GM12878 (cell line): ENCODE data around the gene GLS. TPM values are rescaled to one million over a fixed set of nuclear protein-coding genes. Genes with fewer than 3 reads are reported as not detected.
A peak's percentile ranks its signal among the peaks of the same experiment; 100 is the strongest.

Experiments used
- ATAC-seq: fragments of 200-7000 bp; cut with Tn5 transposase; 3 replicates; pipeline ENCODE4 v1.9.1; 2020; ENCODE audit warnings: mild to moderate bottlenecking, moderate library complexity
- BruUV-seq: library from RNA; stranded (reverse); fragments of 400-500 nt; replicated peaks from 2 replicates; lab custom pipeline; 2021; lab: Mats Ljungman, UMichigan
- CTCF ChIA-PET: fragments of 300-600 bp; sonication (Branson Sonifier 250); formaldehyde crosslinking; extraction: SDS; loops from one replicate; lab custom pipeline; 2021; ENCODE audit warnings: inconsistent platforms; lab: Yijun Ruan, JAX
- POLR2A ChIA-PET: fragments of 350-600 bp; formaldehyde crosslinking; extraction: SDS; loops from one replicate; lab custom pipeline; 2021; ENCODE audit warnings: inconsistent platforms; lab: Charles Lee
- RAD21 ChIA-PET: fragments of 300-600 bp; sonication (Branson Sonifier 250); formaldehyde crosslinking; loops from one replicate; lab custom pipeline; 2023; ENCODE audit warnings: antibody characterized with exemption; ENCODE audit not compliant: unreplicated experiment; lab: Charles Lee
- SMC1A ChIA-PET: fragments of 300-600 bp; sonication (Branson Sonifier 250); formaldehyde crosslinking; loops from one replicate; lab custom pipeline; 2023; ENCODE audit not compliant: unreplicated experiment, uncharacterized antibody; lab: Charles Lee
- DNase-seq: peaks from one replicate; pipeline ENCODE4 v3.0.0-alpha.2; 2011; ENCODE audit warnings: low read depth, low spot score
- FAIRE-seq: peaks from 3 replicates; lab custom pipeline; 2011; peaks lifted over from hg19 to GRCh38; lab: Jason Lieb, UNC
- H2AFZ ChIP-seq: 2 replicates; pipeline ENCODE4 v1.6.0; 2011; ENCODE audit warnings: low read depth, low read length, control low read depth; ENCODE audit not compliant: control insufficient read depth
- H3K27ac ChIP-seq: 2 replicates; pipeline ENCODE4 v1.5.1; 2011; ENCODE audit warnings: control low read depth; ENCODE audit not compliant: control insufficient read depth, insufficient read depth
- H3K27me3 ChIP-seq, 2 experiments: replicated peaks in 1 of 2; 2 replicates each; pipeline versions ENCODE4 v1.6.0 to v1.6.1; 2011; ENCODE audit warnings: low read length in 1 of 2; ENCODE audit not compliant: control insufficient read depth in 2 of 2, insufficient read depth in 2 of 2
- H3K36me3 ChIP-seq, 2 experiments: 2 replicates each; pipeline ENCODE4 v1.5.1; 2011; ENCODE audit warnings: low read length in 1 of 2; ENCODE audit not compliant: control insufficient read depth in 2 of 2, insufficient read depth in 2 of 2
- H3K4me1 ChIP-seq: 2 replicates; pipeline ENCODE4 v1.6.1; 2011; ENCODE audit warnings: mild to moderate bottlenecking, low read length, moderate library complexity, mixed read lengths; ENCODE audit not compliant: control insufficient read depth, insufficient read depth
- H3K4me2 ChIP-seq: 2 replicates; pipeline ENCODE4 v1.6.0; 2011; ENCODE audit warnings: control low read depth; ENCODE audit not compliant: control insufficient read depth, insufficient read depth
- H3K4me3 ChIP-seq: fragments of 200-600 bp; sonication (generic); 2 replicates; pipeline ENCODE4 v1.5.1; 2016
- H3K79me2 ChIP-seq: 2 replicates; pipeline ENCODE4 v1.6.0; 2011; ENCODE audit warnings: low read length; ENCODE audit not compliant: control insufficient read depth, insufficient read depth
- H3K9ac ChIP-seq: 2 replicates; pipeline ENCODE4 v1.8.0; 2011; ENCODE audit warnings: low read length, control low read depth, mixed read lengths; ENCODE audit not compliant: control insufficient read depth, insufficient read depth
- H3K9me3 ChIP-seq: replicated peaks from 3 replicates; pipeline ENCODE4 v1.5.1; 2011; ENCODE audit warnings: mild to moderate bottlenecking, low read length; ENCODE audit not compliant: control insufficient read depth, insufficient read depth
- H4K20me1 ChIP-seq: 2 replicates; pipeline ENCODE4 v1.6.0; 2011; ENCODE audit not compliant: control insufficient read depth, insufficient read depth
- ASH2L ChIP-seq: fragments of 300-600, 200-600 bp; sonication (generic); IDR thresholded peaks from 2 replicates; pipeline ENCODE4 v1.6.1; 2017; ENCODE audit warnings: low read depth, mild to moderate bottlenecking, borderline replicate concordance
- BHLHE40 ChIP-seq, 2 experiments: fragments of 450-650 bp in 1 of 2; IDR thresholded peaks; 2 replicates each; pipeline ENCODE4 v1.6.1; 2011 to 2017; ENCODE audit warnings: low read depth in 2 of 2, borderline replicate concordance in 1 of 2, improper control_type of control experiment in 1 of 2, low read length in 1 of 2, mild to moderate bottlenecking in 1 of 2
- BMI1 ChIP-seq: fragments of 450-650 bp; IDR thresholded peaks from 2 replicates; pipeline ENCODE4 v1.6.1; 2016; ENCODE audit warnings: mild to moderate bottlenecking, moderate library complexity, borderline replicate concordance
- CBX3 ChIP-seq: fragments of 200-600 bp; sonication (generic); IDR thresholded peaks from 2 replicates; pipeline ENCODE4 v1.6.1; 2016; ENCODE audit warnings: low read depth, borderline replicate concordance
- CHD2 ChIP-seq: IDR thresholded peaks from 2 replicates; pipeline ENCODE4 v1.6.1; 2011; ENCODE audit warnings: low read depth, low read length, improper control_type of control experiment, borderline replicate concordance
- CHD4 ChIP-seq: fragments of 200-600 bp; sonication (generic); IDR thresholded peaks from 2 replicates; pipeline ENCODE4 v1.6.1; 2016; ENCODE audit warnings: mild to moderate bottlenecking
- DPF2 ChIP-seq: fragments of 450-650 bp; IDR thresholded peaks from 2 replicates; pipeline ENCODE4 v1.6.1; 2017; ENCODE audit warnings: mild to moderate bottlenecking
- EED ChIP-seq: sonication (generic); IDR thresholded peaks from 2 replicates; pipeline ENCODE4 v1.6.1; 2016; ENCODE audit warnings: antibody characterized with exemption, low read depth
- NBN ChIP-seq: fragments of 450-650 bp; IDR thresholded peaks from 2 replicates; pipeline ENCODE4 v1.6.1; 2016
- NR2C2 ChIP-seq: IDR thresholded peaks from 2 replicates; pipeline ENCODE4 v1.6.1; 2011; ENCODE audit warnings: borderline replicate concordance, low read depth; ENCODE audit not compliant: control insufficient read depth, insufficient read length
- POLR2AphosphoS2 ChIP-seq: IDR thresholded peaks from 2 replicates; pipeline ENCODE4 v1.6.1; 2011; ENCODE audit warnings: low read depth, mild to moderate bottlenecking, low read length, improper control_type of control experiment, moderate library complexity
- SMAD1 ChIP-seq: fragments of 450-650 bp; IDR thresholded peaks from 2 replicates; pipeline ENCODE4 v1.6.1; 2018; ENCODE audit warnings: mild to moderate bottlenecking, low read depth; ENCODE audit not compliant: partially characterized antibody
- SMARCA5 ChIP-seq: fragments of 450-650 bp; IDR thresholded peaks from 2 replicates; pipeline ENCODE4 v1.6.1; 2017; ENCODE audit warnings: mild to moderate bottlenecking
- SREBF2 ChIP-seq: IDR thresholded peaks from 2 replicates; pipeline ENCODE4 v1.6.1; 2012; ENCODE audit warnings: mild to moderate bottlenecking, low read length
- TCF7 ChIP-seq: IDR thresholded peaks from 2 replicates; pipeline ENCODE4 v1.6.1; 2014; ENCODE audit warnings: antibody characterized with exemption, borderline replicate concordance
- in situ Hi-C: fragments of 300-500 bp; cut with MboI; formaldehyde crosslinking; loops from 9 replicates; pipeline ENCODE4 v1.14.3; 2018; ENCODE audit warnings: mixed read lengths
- intact Hi-C: fragments of 100-400 bp; cut with micrococcal nuclease; formaldehyde crosslinking; loops from one replicate; pipeline ENCODE4 v1.14.2; 2022; ENCODE audit not compliant: unreplicated experiment
- polyA plus RNA-seq, 11 experiments: library from polyadenylated mRNA; depleted of rRNA in 4 of 11; unstranded in 6 of 11; stranded (reverse) in 5 of 11; fragments of >200 nt; fragmentation: Nextera tagmentation in 4 of 11; fragmentation: Illumina TruSeq in 1 of 11; extraction: Ambion mirVana in 4 of 11; extraction: Trizol in 1 of 11; gene quantifications; 1 replicate in 1 of 11; 2 replicates in 10 of 11; pipeline versions ENCODE4 v1.2.1 to v1.2.3, GENCODE V29; 2011 to 2016; ENCODE audit warnings: inconsistent platforms in 2 of 11, missing spikeins in 2 of 11, low read depth in 1 of 11
- total RNA-seq, 4 experiments: library from RNA; depleted of rRNA in 3 of 4; stranded (reverse); fragments of >200 nt in 3 of 4; fragmentation: Illumina TruSeq in 1 of 4; extraction: Trizol in 1 of 4; gene quantifications; 2 replicates each; pipeline versions ENCODE4 v1.2.1 to v1.2.3, GENCODE V29; 2013 to 2021
- TF ChIP-seq, protein P1 (sequence below): fragments of 450-650 bp; IDR thresholded peaks from 2 replicates; pipeline ENCODE4 v1.6.1; 2017; ENCODE audit warnings: borderline replicate concordance
- TF ChIP-seq, protein P2 (sequence below): fragments of 450-650 bp; formaldehyde crosslinking; IDR thresholded peaks from 2 replicates; pipeline ENCODE4 v1.5.0; 2022; ENCODE audit warnings: mild to moderate bottlenecking, missing genetic modification characterization
- TF ChIP-seq, protein P3 (sequence below): fragments of 450-650 bp; IDR thresholded peaks from 2 replicates; pipeline ENCODE4 v1.6.1; 2017; ENCODE audit warnings: mild to moderate bottlenecking
- TF ChIP-seq, protein P4 (sequence below): fragments of 450-650 bp; IDR thresholded peaks from 2 replicates; pipeline ENCODE4 v1.6.1; 2014; ENCODE audit warnings: mild to moderate bottlenecking

The GLS gene
- total and polyA plus RNA-seq, 10 of the 15 experiments (the other 5 are each of a cell fraction or from before 2014, with no cell fraction given): 15.7 to 145 (median 70.8) TPM

DNA sequence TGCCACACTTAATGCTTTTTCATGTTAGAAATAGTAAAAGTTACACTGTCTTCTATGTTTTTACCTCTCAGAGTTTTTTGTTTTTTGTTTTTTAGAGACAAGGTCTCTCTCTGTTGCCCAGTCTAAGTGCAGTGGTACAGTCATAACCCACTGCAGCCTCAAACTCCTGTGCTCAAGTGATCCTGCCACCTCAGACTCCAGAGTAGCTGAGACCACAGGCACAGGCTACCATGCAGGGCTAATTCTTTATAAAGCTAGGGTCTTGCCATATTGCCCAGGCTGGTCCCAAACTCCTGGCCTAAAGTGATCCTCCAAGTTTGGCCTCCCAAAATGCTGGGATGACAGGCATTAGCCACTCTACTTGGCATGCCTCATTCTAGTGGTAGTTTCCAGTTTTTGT, 33.1 kb downstream of the GLS start:
- ChIA-PET CTCF (interaction anchor here (1.1 to 1.8 kb wide), 4 partner anchors 20 to 63 kb away, joined by 4 to 11 read pairs (median 4); no protein-coding TSS in a partner anchor), SMC1A (interaction anchor here (0.6 to 2.6 kb wide), 10 partner anchors 8 to 365 kb away, joined by 3 to 13 read pairs (median 4); no protein-coding TSS in a partner anchor), POLR2A (interaction anchor here (0.7 to 0.8 kb wide), 2 partner anchors 33 to 567 kb away, joined by 3 to 4 read pairs; partner anchors contain the start of gene GLS), RAD21 (interaction anchor here (1.5 to 2.5 kb wide), 2 partner anchors 34 to 63 kb away, joined by 4 to 10 read pairs; no protein-coding TSS in a partner anchor)
- intact Hi-C loops: no loop called here
- Histone ChIP-seq H3K27me3 (no peaks in the 10 kb centered on the region), H3K9ac (no peak overlapping the region), H4K20me1 (no peaks in the 10 kb centered on the region), H2AFZ (no peak overlapping the region), H3K36me3 (peaks cover 2 to 20% of the 10 kb centered on the region in 2 experiments; a peak in 3 of 4 replicates), H3K9me3 (no peaks in the 10 kb centered on the region), H3K4me2 (no peak overlapping the region), H3K79me2 (no peaks in the 10 kb centered on the region; the same call in 1 of the 2 replicates), H3K4me1 (no peaks in the 10 kb centered on the region), H3K27ac (no peak overlapping the region), H3K4me3 (no peak overlapping the region)
- in situ Hi-C loops: no loop called here
- TF ChIP-seq EED (no peak), SMARCA5 (no peak), NBN (no peak), CHD4 (no peak), DPF2 (no peak), ASH2L (no peak), SMAD1 (no peak), CBX3 (no peak), NR2C2 (no peak), TCF7 (no peak), SREBF2 (no peak), CHD2 (no peak), POLR2AphosphoS2 (no peak), BHLHE40 (IDR thresholded peaks at IDR 0.05; ENCODE audit: borderline replicate concordance in 1 of 2, low read depth in 2 of 2, low read length in 1 of 2) (no peak), BMI1 (no peak)
- TF ChIP-seq, protein P1, sequence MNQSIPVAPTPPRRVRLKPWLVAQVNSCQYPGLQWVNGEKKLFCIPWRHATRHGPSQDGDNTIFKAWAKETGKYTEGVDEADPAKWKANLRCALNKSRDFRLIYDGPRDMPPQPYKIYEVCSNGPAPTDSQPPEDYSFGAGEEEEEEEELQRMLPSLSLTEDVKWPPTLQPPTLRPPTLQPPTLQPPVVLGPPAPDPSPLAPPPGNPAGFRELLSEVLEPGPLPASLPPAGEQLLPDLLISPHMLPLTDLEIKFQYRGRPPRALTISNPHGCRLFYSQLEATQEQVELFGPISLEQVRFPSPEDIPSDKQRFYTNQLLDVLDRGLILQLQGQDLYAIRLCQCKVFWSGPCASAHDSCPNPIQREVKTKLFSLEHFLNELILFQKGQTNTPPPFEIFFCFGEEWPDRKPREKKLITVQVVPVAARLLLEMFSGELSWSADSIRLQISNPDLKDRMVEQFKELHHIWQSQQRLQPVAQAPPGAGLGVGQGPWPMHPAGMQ: no peak
- TF ChIP-seq, protein P2, sequence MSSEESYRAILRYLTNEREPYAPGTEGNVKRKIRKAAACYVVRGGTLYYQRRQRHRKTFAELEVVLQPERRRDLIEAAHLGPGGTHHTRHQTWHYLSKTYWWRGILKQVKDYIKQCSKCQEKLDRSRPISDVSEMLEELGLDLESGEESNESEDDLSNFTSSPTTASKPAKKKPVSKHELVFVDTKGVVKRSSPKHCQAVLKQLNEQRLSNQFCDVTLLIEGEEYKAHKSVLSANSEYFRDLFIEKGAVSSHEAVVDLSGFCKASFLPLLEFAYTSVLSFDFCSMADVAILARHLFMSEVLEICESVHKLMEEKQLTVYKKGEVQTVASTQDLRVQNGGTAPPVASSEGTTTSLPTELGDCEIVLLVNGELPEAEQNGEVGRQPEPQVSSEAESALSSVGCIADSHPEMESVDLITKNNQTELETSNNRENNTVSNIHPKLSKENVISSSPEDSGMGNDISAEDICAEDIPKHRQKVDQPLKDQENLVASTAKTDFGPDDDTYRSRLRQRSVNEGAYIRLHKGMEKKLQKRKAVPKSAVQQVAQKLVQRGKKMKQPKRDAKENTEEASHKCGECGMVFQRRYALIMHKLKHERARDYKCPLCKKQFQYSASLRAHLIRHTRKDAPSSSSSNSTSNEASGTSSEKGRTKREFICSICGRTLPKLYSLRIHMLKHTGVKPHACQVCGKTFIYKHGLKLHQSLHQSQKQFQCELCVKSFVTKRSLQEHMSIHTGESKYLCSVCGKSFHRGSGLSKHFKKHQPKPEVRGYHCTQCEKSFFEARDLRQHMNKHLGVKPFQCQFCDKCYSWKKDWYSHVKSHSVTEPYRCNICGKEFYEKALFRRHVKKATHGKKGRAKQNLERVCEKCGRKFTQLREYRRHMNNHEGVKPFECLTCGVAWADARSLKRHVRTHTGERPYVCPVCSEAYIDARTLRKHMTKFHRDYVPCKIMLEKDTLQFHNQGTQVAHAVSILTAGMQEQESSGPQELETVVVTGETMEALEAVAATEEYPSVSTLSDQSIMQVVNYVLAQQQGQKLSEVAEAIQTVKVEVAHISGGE: no peak
- TF ChIP-seq, protein P3, sequence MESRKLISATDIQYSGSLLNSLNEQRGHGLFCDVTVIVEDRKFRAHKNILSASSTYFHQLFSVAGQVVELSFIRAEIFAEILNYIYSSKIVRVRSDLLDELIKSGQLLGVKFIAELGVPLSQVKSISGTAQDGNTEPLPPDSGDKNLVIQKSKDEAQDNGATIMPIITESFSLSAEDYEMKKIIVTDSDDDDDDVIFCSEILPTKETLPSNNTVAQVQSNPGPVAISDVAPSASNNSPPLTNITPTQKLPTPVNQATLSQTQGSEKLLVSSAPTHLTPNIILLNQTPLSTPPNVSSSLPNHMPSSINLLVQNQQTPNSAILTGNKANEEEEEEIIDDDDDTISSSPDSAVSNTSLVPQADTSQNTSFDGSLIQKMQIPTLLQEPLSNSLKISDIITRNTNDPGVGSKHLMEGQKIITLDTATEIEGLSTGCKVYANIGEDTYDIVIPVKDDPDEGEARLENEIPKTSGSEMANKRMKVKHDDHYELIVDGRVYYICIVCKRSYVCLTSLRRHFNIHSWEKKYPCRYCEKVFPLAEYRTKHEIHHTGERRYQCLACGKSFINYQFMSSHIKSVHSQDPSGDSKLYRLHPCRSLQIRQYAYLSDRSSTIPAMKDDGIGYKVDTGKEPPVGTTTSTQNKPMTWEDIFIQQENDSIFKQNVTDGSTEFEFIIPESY: no peak
- TF ChIP-seq, protein P4, sequence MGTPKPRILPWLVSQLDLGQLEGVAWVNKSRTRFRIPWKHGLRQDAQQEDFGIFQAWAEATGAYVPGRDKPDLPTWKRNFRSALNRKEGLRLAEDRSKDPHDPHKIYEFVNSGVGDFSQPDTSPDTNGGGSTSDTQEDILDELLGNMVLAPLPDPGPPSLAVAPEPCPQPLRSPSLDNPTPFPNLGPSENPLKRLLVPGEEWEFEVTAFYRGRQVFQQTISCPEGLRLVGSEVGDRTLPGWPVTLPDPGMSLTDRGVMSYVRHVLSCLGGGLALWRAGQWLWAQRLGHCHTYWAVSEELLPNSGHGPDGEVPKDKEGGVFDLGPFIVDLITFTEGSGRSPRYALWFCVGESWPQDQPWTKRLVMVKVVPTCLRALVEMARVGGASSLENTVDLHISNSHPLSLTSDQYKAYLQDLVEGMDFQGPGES: no peak
- no TSS peak for BruUV-seq
- DNase-seq: no peak
- peak; percentile 28; the same call in 1 of the 3 replicates for ATAC-seq
- FAIRE-seq: no peak
